ENCODE data around the gene WWTR1.

GRCh38 chr3:149515249-149515648 lies 142.6 kb downstream of the WWTR1 start:
- TF ChIP-seq POLR2AphosphoS5 (IDR thresholded peaks at IDR 0.05; ENCODE audit: insufficient read depth, low read depth, low read length) (no peak), CTCF (IDR thresholded peaks at IDR 0.05; ENCODE audit: extremely low read depth in 1 of 2, insufficient read depth in 1 of 2, low read depth in 1 of 2, low read length in 2 of 2) (no peak), EZH2 (IDR thresholded peaks at IDR 0.05; ENCODE audit: borderline replicate concordance, low read depth, low read length, severe bottlenecking) (no peak)
